ENCODE data around the gene KCNJ10.

DNA sequence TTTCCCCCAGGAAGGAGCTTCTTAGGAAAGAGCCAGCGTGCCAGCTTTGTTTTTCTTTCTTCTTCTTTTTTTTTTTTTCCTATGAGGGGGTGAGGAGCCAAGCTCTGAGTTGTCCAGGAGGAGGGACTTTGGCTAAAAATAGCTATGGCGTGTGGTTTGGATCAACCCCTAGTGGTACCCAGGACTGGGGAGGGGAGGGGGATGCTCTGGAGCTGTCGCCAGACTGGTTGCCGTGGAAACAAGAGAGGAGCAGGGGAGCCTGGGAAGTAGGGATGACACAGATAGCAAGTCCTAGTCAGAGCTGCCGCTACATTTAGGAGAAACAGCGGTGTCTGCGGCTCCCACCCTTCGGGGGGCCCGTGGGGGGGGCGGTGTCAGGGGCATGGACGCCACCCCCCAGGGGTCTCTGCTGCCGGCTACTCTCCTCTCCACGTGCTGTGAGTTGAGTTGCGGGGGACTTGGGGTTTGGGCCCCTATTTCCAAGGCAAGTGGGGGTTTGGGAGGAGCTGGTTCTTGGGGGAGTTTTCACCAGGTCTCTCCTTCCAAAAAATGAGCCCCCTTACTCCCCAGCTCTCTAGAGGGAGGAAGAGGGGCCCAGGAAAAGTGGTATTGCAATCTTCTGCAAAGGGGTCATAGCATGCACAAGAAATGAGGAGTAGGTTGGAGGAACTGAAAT is 11.4 kb upstream of the KCNJ10 start, which contains the start of gene KCNJ9:
- TF ChIP-seq, protein P1, sequence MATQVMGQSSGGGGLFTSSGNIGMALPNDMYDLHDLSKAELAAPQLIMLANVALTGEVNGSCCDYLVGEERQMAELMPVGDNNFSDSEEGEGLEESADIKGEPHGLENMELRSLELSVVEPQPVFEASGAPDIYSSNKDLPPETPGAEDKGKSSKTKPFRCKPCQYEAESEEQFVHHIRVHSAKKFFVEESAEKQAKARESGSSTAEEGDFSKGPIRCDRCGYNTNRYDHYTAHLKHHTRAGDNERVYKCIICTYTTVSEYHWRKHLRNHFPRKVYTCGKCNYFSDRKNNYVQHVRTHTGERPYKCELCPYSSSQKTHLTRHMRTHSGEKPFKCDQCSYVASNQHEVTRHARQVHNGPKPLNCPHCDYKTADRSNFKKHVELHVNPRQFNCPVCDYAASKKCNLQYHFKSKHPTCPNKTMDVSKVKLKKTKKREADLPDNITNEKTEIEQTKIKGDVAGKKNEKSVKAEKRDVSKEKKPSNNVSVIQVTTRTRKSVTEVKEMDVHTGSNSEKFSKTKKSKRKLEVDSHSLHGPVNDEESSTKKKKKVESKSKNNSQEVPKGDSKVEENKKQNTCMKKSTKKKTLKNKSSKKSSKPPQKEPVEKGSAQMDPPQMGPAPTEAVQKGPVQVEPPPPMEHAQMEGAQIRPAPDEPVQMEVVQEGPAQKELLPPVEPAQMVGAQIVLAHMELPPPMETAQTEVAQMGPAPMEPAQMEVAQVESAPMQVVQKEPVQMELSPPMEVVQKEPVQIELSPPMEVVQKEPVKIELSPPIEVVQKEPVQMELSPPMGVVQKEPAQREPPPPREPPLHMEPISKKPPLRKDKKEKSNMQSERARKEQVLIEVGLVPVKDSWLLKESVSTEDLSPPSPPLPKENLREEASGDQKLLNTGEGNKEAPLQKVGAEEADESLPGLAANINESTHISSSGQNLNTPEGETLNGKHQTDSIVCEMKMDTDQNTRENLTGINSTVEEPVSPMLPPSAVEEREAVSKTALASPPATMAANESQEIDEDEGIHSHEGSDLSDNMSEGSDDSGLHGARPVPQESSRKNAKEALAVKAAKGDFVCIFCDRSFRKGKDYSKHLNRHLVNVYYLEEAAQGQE (IDR thresholded peaks at IDR 0.05; ENCODE audit: insufficient read depth in 1 of 2, low read depth in 2 of 2, low read length in 1 of 2), result no peak
- TF ChIP-seq, protein P2, sequence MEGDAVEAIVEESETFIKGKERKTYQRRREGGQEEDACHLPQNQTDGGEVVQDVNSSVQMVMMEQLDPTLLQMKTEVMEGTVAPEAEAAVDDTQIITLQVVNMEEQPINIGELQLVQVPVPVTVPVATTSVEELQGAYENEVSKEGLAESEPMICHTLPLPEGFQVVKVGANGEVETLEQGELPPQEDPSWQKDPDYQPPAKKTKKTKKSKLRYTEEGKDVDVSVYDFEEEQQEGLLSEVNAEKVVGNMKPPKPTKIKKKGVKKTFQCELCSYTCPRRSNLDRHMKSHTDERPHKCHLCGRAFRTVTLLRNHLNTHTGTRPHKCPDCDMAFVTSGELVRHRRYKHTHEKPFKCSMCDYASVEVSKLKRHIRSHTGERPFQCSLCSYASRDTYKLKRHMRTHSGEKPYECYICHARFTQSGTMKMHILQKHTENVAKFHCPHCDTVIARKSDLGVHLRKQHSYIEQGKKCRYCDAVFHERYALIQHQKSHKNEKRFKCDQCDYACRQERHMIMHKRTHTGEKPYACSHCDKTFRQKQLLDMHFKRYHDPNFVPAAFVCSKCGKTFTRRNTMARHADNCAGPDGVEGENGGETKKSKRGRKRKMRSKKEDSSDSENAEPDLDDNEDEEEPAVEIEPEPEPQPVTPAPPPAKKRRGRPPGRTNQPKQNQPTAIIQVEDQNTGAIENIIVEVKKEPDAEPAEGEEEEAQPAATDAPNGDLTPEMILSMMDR (IDR thresholded peaks at IDR 0.05), result no peak
- TF ChIP-seq POLR2AphosphoS5 (IDR thresholded peaks at IDR 0.05; ENCODE audit: low read depth, low read length), result no peak
- no peak for TF ChIP-seq SIN3A (IDR thresholded peaks at IDR 0.05; ENCODE audit: borderline replicate concordance, insufficient read depth, low read depth, low read length)
